ENCODE measurements around the gene TMEM9.

GRCh38 chr1:201126463-201126831 is 27.8 kb downstream of the TMEM9 start:
- TF ChIP-seq POLR2AphosphoS5 (IDR thresholded peaks at IDR 0.05), result no peak
- no peak for TF ChIP-seq CTCF (IDR thresholded peaks at IDR 0.05)
